Natural killer cell (primary cell): Measurements from ENCODE around the gene NOTUM. TPM values are rescaled to one million over a fixed set of nuclear protein-coding genes. Genes with fewer than 3 reads are reported as not detected.

Experiments
- ATAC-seq, 3 donors: fragments of 150-1000 bp in 2 of 3; fragments of 200-7000 bp in 1 of 3; cut with Tn5 transposase; 1 replicate in 1 of 3; 2 replicates in 2 of 3; pipeline ENCODE4 v1.10.0; 2021; ENCODE audit warnings: mild to moderate bottlenecking in 2 of 3, moderate library complexity in 2 of 3
- DNase-seq, 2 donors: peaks; one replicate each; pipeline versions ENCODE4 v3.0.0 to v3.0.0-alpha.2; 2013 to 2021; ENCODE audit warnings: mixed read lengths in 1 of 2
- H3K27ac ChIP-seq: one replicate; pipeline ENCODE4 v1.5.1; 2013; ENCODE audit warnings: mild to moderate bottlenecking, low read length
- H3K27me3 ChIP-seq: one replicate; pipeline ENCODE4 v1.6.1; 2013; ENCODE audit warnings: low read length; ENCODE audit not compliant: control insufficient read depth, insufficient read depth
- H3K36me3 ChIP-seq: one replicate; pipeline ENCODE4 v1.6.1; 2013; ENCODE audit warnings: low read length; ENCODE audit not compliant: control insufficient read depth, insufficient read depth
- H3K4me1 ChIP-seq: one replicate; pipeline ENCODE4 v1.6.1; 2013; ENCODE audit warnings: low read length; ENCODE audit not compliant: control insufficient read depth, insufficient read depth
- H3K4me3 ChIP-seq: one replicate; pipeline ENCODE4 v1.5.1; 2013; ENCODE audit warnings: low read length
- H3K9me3 ChIP-seq: one replicate; pipeline ENCODE4 v1.6.1; 2013; ENCODE audit warnings: low read length; ENCODE audit not compliant: control insufficient read depth, insufficient read depth
- H3K27ac Mint-ChIP-seq, 2 donors: one replicate each; pipeline ENCODE4 v1.8.0; 2022; ENCODE audit warnings: mild to moderate bottlenecking in 2 of 2, mixed read lengths in 2 of 2, moderate library complexity in 1 of 2
- H3K27me3 Mint-ChIP-seq, 2 donors: one replicate each; pipeline ENCODE4 v1.8.0; 2022; ENCODE audit warnings: low read depth in 2 of 2, mixed read lengths in 2 of 2
- H3K36me3 Mint-ChIP-seq: one replicate; pipeline ENCODE4 v1.8.0; 2022; ENCODE audit warnings: mixed read lengths
- H3K4me1 Mint-ChIP-seq, 2 donors: one replicate each; pipeline ENCODE4 v1.8.0; 2022; ENCODE audit warnings: mixed read lengths in 2 of 2
- H3K4me3 Mint-ChIP-seq: one replicate; pipeline ENCODE4 v1.8.0; 2022; ENCODE audit warnings: mild to moderate bottlenecking, moderate library complexity, mixed read lengths
- H3K9me3 Mint-ChIP-seq, 2 donors: one replicate each; pipeline ENCODE4 v1.8.0; 2022; ENCODE audit warnings: mixed read lengths in 2 of 2
- CTCF ChIP-seq: fragments of 200-600 bp; IDR thresholded peaks from one replicate; pipeline ENCODE4 v1.8.0; 2022; ENCODE audit warnings: antibody characterized with exemption
- WGBS: methylation state at CpG from one replicate; pipeline ENCODE4 v1.1.7; 2013; ENCODE audit warnings: missing lambda C conversion rate; ENCODE audit not compliant: insufficient coverage; 5-methylcytosine and 5-hydroxymethylcytosine counted together
- intact Hi-C: fragments of 100-400 bp; cut with micrococcal nuclease; formaldehyde crosslinking; loops from one replicate; pipeline ENCODE4 v1.14.2; 2022
- total RNA-seq, 4 donors: library from RNA; stranded (reverse); fragments of 120-200 nt in 1 of 4; gene quantifications; one replicate each; pipeline versions ENCODE4 v1.2.3 to v1.2.4, GENCODE V29; 2013 to 2022

NOTUM gene
- total RNA-seq, 3 donors from 2014 or later (not counting 1 experiment from before 2014, with no cell fraction given), result not detected

- Histone ChIP-seq H3K4me1 (no peaks in the 10 kb centered on the region), H3K4me3 (no peak overlapping the region), H3K9me3 (no peaks in the 10 kb centered on the region), H3K36me3 (peaks cover 3% of the 10 kb centered on the region), H3K27ac (no peak overlapping the region), H3K27me3 (no peaks in the 10 kb centered on the region)
- WGBS, result 91% methylated on average over 36 of the region's 36 CpGs
- Mint-ChIP-seq H3K36me3 (no peaks in the 10 kb centered on the region), H3K4me3 (no peak overlapping the region), H3K27me3 (no peaks in the 10 kb centered on the region), H3K27ac (no peak overlapping the region), H3K9me3 (no peaks in the 10 kb centered on the region), H3K4me1 (no peaks in the 10 kb centered on the region)
- TF ChIP-seq CTCF, result no peak
- intact Hi-C loops, result no loop called here
- ATAC-seq (no peak), DNase-seq (no peak)
These were observed 39.2 kb upstream of the NOTUM start for GRCh38 chr17:81999976-82000802.

GRCh38 chr17:81999587-81999975 lies 38.6 kb upstream of the NOTUM start:
- Mint-ChIP-seq H3K36me3 (no peaks in the 10 kb centered on the region), H3K4me1 (no peaks in the 10 kb centered on the region), H3K27ac (no peak overlapping the region), H3K9me3 (no peaks in the 10 kb centered on the region), H3K4me3 (no peak overlapping the region), H3K27me3 (no peaks in the 10 kb centered on the region)
- H3K9me3 ChIP-seq, result no peaks in the 10 kb centered on the region
- 93% methylated on average over 12 of the region's 12 CpGs for WGBS
- no peaks in the 10 kb centered on the region for H3K27me3 ChIP-seq
- intact Hi-C loops, result no loop called here
- peaks cover 3% of the 10 kb centered on the region for H3K36me3 ChIP-seq
- H3K27ac ChIP-seq, result no peak overlapping the region
- ATAC-seq (no peak), DNase-seq (no peak)
- no peak for TF ChIP-seq CTCF
- H3K4me3 ChIP-seq, result no peak overlapping the region
- H3K4me1 ChIP-seq, result no peaks in the 10 kb centered on the region

- Mint-ChIP-seq H3K4me3 (no peak overlapping the region), H3K27me3 (no peaks in the 10 kb centered on the region), H3K36me3 (no peaks in the 10 kb centered on the region), H3K27ac (no peak overlapping the region), H3K4me1 (no peaks in the 10 kb centered on the region), H3K9me3 (no peaks in the 10 kb centered on the region)
- intact Hi-C loops, result no loop called here
- Histone ChIP-seq H3K27me3 (no peaks in the 10 kb centered on the region), H3K27ac (no peak overlapping the region), H3K9me3 (no peaks in the 10 kb centered on the region), H3K4me3 (no peak overlapping the region), H3K4me1 (no peaks in the 10 kb centered on the region), H3K36me3 (peaks cover 3% of the 10 kb centered on the region)
- WGBS, result 89% methylated on average over 14 of the region's 14 CpGs
- no peak for DNase-seq
- no peak for TF ChIP-seq CTCF
- ATAC-seq, result no peak
These were observed 37.9 kb upstream of the NOTUM start for GRCh38 chr17:81998691-81999438.
